Common myeloid progenitor, CD34-positive (primary cell): ENCODE measurements around the gene TCF7.

Experiments
- CTCF ChIA-PET: fragments of 350-600 bp; sonication (Branson Sonifier 250); formaldehyde crosslinking; loops from one replicate; lab custom pipeline; 2021; ENCODE audit warnings: antibody characterized with exemption; lab: Charles Lee
- POLR2A ChIA-PET: fragments of 350-600 bp; sonication (Branson Sonifier 250); formaldehyde crosslinking; loops from one replicate; lab custom pipeline; 2021; ENCODE audit warnings: antibody characterized with exemption; lab: Charles Lee
- DNase-seq, 3 donors: peaks; one replicate each; pipeline versions ENCODE4 v3.0.0 to v3.0.0-alpha.2; 2013
- H3K27ac ChIP-seq, 2 experiments: 1 replicate in 1 of 2; 2 replicates in 1 of 2; pipeline ENCODE4 v1.7.0; 2013; ENCODE audit warnings: inconsistent platforms in 2 of 2, low read length in 2 of 2, mild to moderate bottlenecking in 2 of 2, low read depth in 1 of 2, moderate library complexity in 1 of 2; ENCODE audit not compliant: severe bottlenecking in 2 of 2, insufficient read depth in 1 of 2, poor library complexity in 1 of 2
- H3K27me3 ChIP-seq, 5 experiments: replicated peaks in 2 of 5; 1 replicate in 3 of 5; 2 replicates in 2 of 5; pipeline versions ENCODE4 v1.6.1 to v1.7.0; 2013; ENCODE audit warnings: low read length in 4 of 5, mild to moderate bottlenecking in 2 of 5, moderate library complexity in 2 of 5, inconsistent platforms in 1 of 5; ENCODE audit not compliant: insufficient read depth in 5 of 5, control insufficient read depth in 4 of 5
- H3K36me3 ChIP-seq, 4 experiments: 1 replicate in 2 of 4; 2 replicates in 2 of 4; pipeline versions ENCODE4 v1.6.1 to v1.7.0; 2013; ENCODE audit warnings: low read length in 3 of 4, control low read depth in 1 of 4, mild to moderate bottlenecking in 1 of 4; ENCODE audit not compliant: control insufficient read depth in 4 of 4, insufficient read depth in 4 of 4
- H3K4me1 ChIP-seq, 4 experiments: 1 replicate in 3 of 4; 2 replicates in 1 of 4; pipeline versions ENCODE4 v1.6.1 to v1.7.1; 2013; ENCODE audit warnings: low read length in 3 of 4, mild to moderate bottlenecking in 3 of 4, control low read depth in 1 of 4, inconsistent platforms in 1 of 4, moderate library complexity in 1 of 4; ENCODE audit not compliant: control insufficient read depth in 4 of 4, insufficient read depth in 4 of 4; ENCODE audit errors: control extremely low read depth in 1 of 4
- H3K4me3 ChIP-seq, 7 experiments: 1 replicate in 4 of 7; 2 replicates in 3 of 7; pipeline versions ENCODE4 v1.5.1 to v1.7.0; 2013; ENCODE audit warnings: mild to moderate bottlenecking in 7 of 7, low read length in 6 of 7, moderate library complexity in 6 of 7, inconsistent platforms in 2 of 7, low read depth in 2 of 7, control low read depth in 1 of 7; ENCODE audit not compliant: insufficient read depth in 4 of 7, control insufficient read depth in 1 of 7; ENCODE audit errors: extremely low read depth in 1 of 7
- H3K9me3 ChIP-seq, 5 experiments: 1 replicate in 4 of 5; 2 replicates in 1 of 5; pipeline versions ENCODE4 v1.6.1 to v1.7.1; 2013; ENCODE audit warnings: low read length in 4 of 5, mild to moderate bottlenecking in 2 of 5, inconsistent platforms in 1 of 5, low read depth in 1 of 5, moderate library complexity in 1 of 5; ENCODE audit not compliant: control insufficient read depth in 4 of 5, insufficient read depth in 2 of 5; ENCODE audit errors: control extremely low read depth in 1 of 5
- WGBS: methylation state at CpG from one replicate; pipeline ENCODE4 v1.1.5; 2013; ENCODE audit not compliant: insufficient coverage; 5-methylcytosine and 5-hydroxymethylcytosine counted together

TCF7 gene

GRCh38 chr5:134135091-134135655 lies 20.7 kb downstream of the TCF7 start:
- ChIA-PET POLR2A (interaction anchor here (1.4 to 1.6 kb wide), 2 partner anchors 24 to 96 kb away, joined by 4 to 5 read pairs; no protein-coding TSS in a partner anchor), CTCF (interaction anchor here (0.7 to 11.2 kb wide), 6 partner anchors 10 to 92 kb away, joined by 3 to 167 read pairs (median 4); no protein-coding TSS in a partner anchor)
- Histone ChIP-seq H3K9me3 (no peaks in the 10 kb centered on the region), H3K4me3 (no peak overlapping the region), H3K36me3 (peaks cover 3 to 33% (median 23%) of the 10 kb centered on the region in 4 experiments), H3K4me1 (peaks cover 0 to 56% (median 48%) of the 10 kb centered on the region in 4 experiments), H3K27ac (no peak overlapping the region), H3K27me3 (no peaks in the 10 kb centered on the region)
- DNase-seq: no peak
- WGBS: 97% methylated on average over 6 of the region's 7 CpGs

GRCh38 chr5:134136221-134136631 lies 21.7 kb downstream of the TCF7 start:
- WGBS: 88% methylated on average over 2 of the region's 2 CpGs
- ChIA-PET CTCF (interaction anchor here (1.1 to 11.2 kb wide), 5 partner anchors 11 to 103 kb away, joined by 3 to 167 read pairs (median 5); no protein-coding TSS in a partner anchor), POLR2A (interaction anchor here (1.4 to 1.6 kb wide), 2 partner anchors 25 to 97 kb away, joined by 4 to 5 read pairs; no protein-coding TSS in a partner anchor)
- H3K27me3 ChIP-seq: no peaks in the 10 kb centered on the region
- H3K27ac ChIP-seq: no peak overlapping the region
- H3K4me3 ChIP-seq: no peak overlapping the region
- H3K36me3 ChIP-seq: peaks cover 3 to 33% (median 24%) of the 10 kb centered on the region in 4 experiments
- DNase-seq: no peak
- H3K9me3 ChIP-seq: no peaks in the 10 kb centered on the region
- H3K4me1 ChIP-seq: peaks cover 2 to 66% (median 58%) of the 10 kb centered on the region in 4 experiments

GRCh38 chr5:134136771-134137170 lies 22.3 kb downstream of the TCF7 start:
- H3K4me3 ChIP-seq: no peak overlapping the region
- CTCF ChIA-PET: interaction anchor here (1.1 to 11.2 kb wide), 5 partner anchors 10 to 103 kb away, joined by 3 to 167 read pairs (median 5); partner anchors contain the start of gene TCF7
- H3K27ac ChIP-seq: no peak overlapping the region
- WGBS: 96% methylated on average over 5 of the region's 7 CpGs
- H3K27me3 ChIP-seq: no peaks in the 10 kb centered on the region
- no peak for DNase-seq
- peaks cover 3 to 34% (median 22%) of the 10 kb centered on the region in 4 experiments for H3K36me3 ChIP-seq
- peaks cover 2 to 63% (median 58%) of the 10 kb centered on the region in 4 experiments for H3K4me1 ChIP-seq
- no peaks in the 10 kb centered on the region for H3K9me3 ChIP-seq
- POLR2A ChIA-PET: no interaction called here

GRCh38 chr5:134138416-134139376 lies 24.2 kb downstream of the TCF7 start:
- Histone ChIP-seq H3K27ac (peak overlapping the region in 1 of 2 experiments; percentile 57), H3K9me3 (no peaks in the 10 kb centered on the region), H3K4me3 (no peak overlapping the region), H3K36me3 (peaks cover 3 to 48% (median 30%) of the 10 kb centered on the region in 4 experiments), H3K27me3 (no peaks in the 10 kb centered on the region), H3K4me1 (peaks cover 2 to 48% (median 41%) of the 10 kb centered on the region in 4 experiments)
- DNase-seq: no peak
- ChIA-PET POLR2A (interaction anchor here (0.5 kb wide), 1 partner anchor 634 kb away, joined by 3 read pairs; no protein-coding TSS in a partner anchor), CTCF (interaction anchor here (0.9 to 11.2 kb wide), 13 partner anchors 10 to 111 kb away, joined by 3 to 167 read pairs (median 10); partner anchors contain the start of gene TCF7)
- WGBS: 100% methylated on average over 2 of the region's 3 CpGs

GRCh38 chr5:134139377-134139851 lies 24.9 kb downstream of the TCF7 start:
- Histone ChIP-seq H3K27me3 (no peaks in the 10 kb centered on the region), H3K36me3 (peaks cover 3 to 51% (median 29%) of the 10 kb centered on the region in 4 experiments), H3K9me3 (no peaks in the 10 kb centered on the region), H3K4me1 (peaks cover 2 to 45% (median 39%) of the 10 kb centered on the region in 4 experiments), H3K27ac (peak overlapping the region in 1 of 2 experiments; percentile 10), H3K4me3 (no peak overlapping the region)
- ChIA-PET CTCF (interaction anchor here (0.6 to 11.2 kb wide), 16 partner anchors 9 to 143 kb away, joined by 3 to 167 read pairs (median 7); partner anchors contain the start of gene TCF7), POLR2A (interaction anchor here (1.3 to 1.4 kb wide), 2 partner anchors 10 to 12 kb away, joined by 3 to 7 read pairs; no protein-coding TSS in a partner anchor)
- DNase-seq: no peak
- 90% methylated on average over 4 of the region's 4 CpGs for WGBS

GRCh38 chr5:134139891-134140469 lies 25.5 kb downstream of the TCF7 start:
- DNase-seq: no peak
- H3K4me1 ChIP-seq: peaks cover 2 to 45% (median 39%) of the 10 kb centered on the region in 4 experiments
- 94% methylated on average over 8 of the region's 8 CpGs for WGBS
- H3K36me3 ChIP-seq: peaks cover 0 to 52% (median 34%) of the 10 kb centered on the region in 4 experiments
- peak overlapping the region in 1 of 7 experiments; percentile 28 for H3K4me3 ChIP-seq
- peak overlapping the region in 1 of 2 experiments; percentile 10 for H3K27ac ChIP-seq
- POLR2A ChIA-PET: interaction anchor here (1.3 to 1.8 kb wide), 4 partner anchors 11 to 100 kb away, joined by 3 to 8 read pairs (median 6); no protein-coding TSS in a partner anchor
- CTCF ChIA-PET: interaction anchor here (0.6 to 11.2 kb wide), 24 partner anchors 8 to 153 kb away, joined by 3 to 167 read pairs (median 5); partner anchors contain the start of gene TCF7
- H3K27me3 ChIP-seq: no peaks in the 10 kb centered on the region
- H3K9me3 ChIP-seq: no peaks in the 10 kb centered on the region
